BLaER1 treated with 17β-estradiol and CSF1 and Interleukin-3, amounts not matched to agents 10 nM and 100 nM (cell line): ENCODE results near the gene ARHGAP26.

Experiments
- H3K27ac ChIP-seq, 11 experiments: shearing (Covaris generic); formaldehyde crosslinking; 2 replicates each; pipeline ENCODE4 v1.8.1; 2022
- H3K27me3 ChIP-seq, 11 experiments: shearing (Covaris generic); formaldehyde crosslinking; 2 replicates each; pipeline ENCODE4 v1.8.1; 2022
- H3K36me3 ChIP-seq, 11 experiments: shearing (Covaris generic); formaldehyde crosslinking; 2 replicates each; pipeline ENCODE4 v1.8.1; 2022
- H3K4me1 ChIP-seq, 10 experiments: shearing (Covaris generic); formaldehyde crosslinking; 2 replicates each; pipeline ENCODE4 v1.8.1; 2022
- H3K4me2 ChIP-seq, 11 experiments: shearing (Covaris generic); formaldehyde crosslinking; 2 replicates each; pipeline ENCODE4 v1.8.1; 2022
- H3K4me3 ChIP-seq, 10 experiments: shearing (Covaris generic); formaldehyde crosslinking; 2 replicates each; pipeline ENCODE4 v1.8.1; 2022
- H3K9ac ChIP-seq, 11 experiments: shearing (Covaris generic); formaldehyde crosslinking; 2 replicates each; pipeline ENCODE4 v1.8.1; 2022
- H3K9me3 ChIP-seq, 11 experiments: shearing (Covaris generic); formaldehyde crosslinking; replicated peaks in 1 of 11; 2 replicates each; pipeline ENCODE4 v1.8.1; 2022
- H4K20me1 ChIP-seq, 11 experiments: shearing (Covaris generic); formaldehyde crosslinking; 2 replicates each; pipeline ENCODE4 v1.8.1; 2022
- Cebpa-rat ChIP-seq, 11 experiments: shearing (Covaris generic); IDR thresholded peaks; 2 replicates each; pipeline ENCODE4 v1.8.1; 2022

The ARHGAP26 gene

GRCh38 chr5:142834504-142834903, 64.3 kb downstream of the ARHGAP26 start:
- Histone ChIP-seq H3K9ac (no peak overlapping the region), H3K27ac (no peak overlapping the region), H3K9me3 (no peaks in the 10 kb centered on the region), H3K4me3 (no peak overlapping the region), H3K36me3 (peaks cover 0 to 23% (median 0%) of the 10 kb centered on the region in 11 experiments; a peak in 8 of 22 replicates), H4K20me1 (peaks cover 3 to 100% (median 49%) of the 10 kb centered on the region in 11 experiments; a peak in 16 of 22 replicates), H3K4me2 (no peak overlapping the region), H3K4me1 (peaks cover 0 to 87% (median 11%) of the 10 kb centered on the region in 10 experiments; a peak in 10 of 20 replicates), H3K27me3 (no peaks in the 10 kb centered on the region)
- no peak for TF ChIP-seq Cebpa-rat (IDR thresholded peaks at IDR 0.05)

- H3K9me3 ChIP-seq = no peaks in the 10 kb centered on the region
- no peak for TF ChIP-seq Cebpa-rat (IDR thresholded peaks at IDR 0.05)
- H3K4me1 ChIP-seq = peaks cover 0 to 87% (median 16%) of the 10 kb centered on the region in 10 experiments; a peak in 10 of 20 replicates
These were observed 65.4 kb downstream of the ARHGAP26 start for GRCh38 chr5:142835540-142835939.

GRCh38 chr5:142836048-142836447, 65.9 kb downstream of the ARHGAP26 start:
- peaks cover 0 to 87% (median 18%) of the 10 kb centered on the region in 10 experiments; a peak in 10 of 20 replicates for H3K4me1 ChIP-seq
- peaks cover 0 to 99% (median 34%) of the 10 kb centered on the region in 11 experiments; a peak in 16 of 22 replicates for H4K20me1 ChIP-seq
- peaks cover 0 to 23% (median 0%) of the 10 kb centered on the region in 11 experiments; a peak in 8 of 22 replicates for H3K36me3 ChIP-seq
- no peak overlapping the region for H3K4me3 ChIP-seq
- no peak for TF ChIP-seq Cebpa-rat (IDR thresholded peaks at IDR 0.05)
- no peaks in the 10 kb centered on the region for H3K27me3 ChIP-seq
- H3K4me2 ChIP-seq = peak overlapping the region in 4 of 11 experiments; percentile 19 to 98 (median 95); a peak in 7 of 22 replicates
- H3K9ac ChIP-seq = no peak overlapping the region; a peak in 1 of 22 replicates
- no peak overlapping the region for H3K27ac ChIP-seq
- no peaks in the 10 kb centered on the region for H3K9me3 ChIP-seq

More at GRCh38 chr5:142835540-142835939, 65.4 kb downstream of the ARHGAP26 start:
- Histone ChIP-seq H3K27ac (no peak overlapping the region), H4K20me1 (peaks cover 0 to 99% (median 39%) of the 10 kb centered on the region in 11 experiments; a peak in 16 of 22 replicates), H3K27me3 (no peaks in the 10 kb centered on the region), H3K9ac (no peak overlapping the region), H3K36me3 (peaks cover 0 to 23% (median 0%) of the 10 kb centered on the region in 11 experiments; a peak in 8 of 22 replicates), H3K4me2 (peak overlapping the region in 3 of 11 experiments; percentile 93 to 98 (median 97); a peak in 6 of 22 replicates), H3K4me3 (no peak overlapping the region)

GRCh38 chr5:142837081-142837725, 67.0 kb downstream of the ARHGAP26 start:
- peaks cover 0 to 99% (median 30%) of the 10 kb centered on the region in 11 experiments; a peak in 14 of 22 replicates for H4K20me1 ChIP-seq
- H3K9ac ChIP-seq = peak overlapping the region in 1 of 11 experiments; percentile 17; a peak in 1 of 22 replicates
- TF ChIP-seq Cebpa-rat (IDR thresholded peaks at IDR 0.05) = 0 out of 22 replicates have a peak, but pooled peaks of 1 of the 11 experiments have one; percentile 16
- peaks cover 0 to 87% (median 20%) of the 10 kb centered on the region in 10 experiments; a peak in 10 of 20 replicates for H3K4me1 ChIP-seq
- H3K9me3 ChIP-seq = no peaks in the 10 kb centered on the region
- peak overlapping the region in 4 of 11 experiments; percentile 5 to 69 (median 31); a peak in 6 of 22 replicates for H3K27ac ChIP-seq
- no peaks in the 10 kb centered on the region for H3K27me3 ChIP-seq
- peaks cover 0 to 23% (median 0%) of the 10 kb centered on the region in 11 experiments; a peak in 8 of 22 replicates for H3K36me3 ChIP-seq
- peak overlapping the region in 1 of 10 experiments; percentile 4; a peak in 1 of 20 replicates for H3K4me3 ChIP-seq
- H3K4me2 ChIP-seq = peak overlapping the region in 6 of 11 experiments; percentile 3 to 98 (median 77); a peak in 11 of 22 replicates

- Histone ChIP-seq H3K9ac (no peak overlapping the region), H3K27me3 (no peaks in the 10 kb centered on the region), H3K4me1 (peaks cover 0 to 98% (median 28%) of the 10 kb centered on the region in 10 experiments; a peak in 12 of 20 replicates), H3K36me3 (peaks cover 0 to 19% (median 0%) of the 10 kb centered on the region in 11 experiments; a peak in 8 of 22 replicates), H3K4me3 (no peak overlapping the region), H3K4me2 (peak overlapping the region in 3 of 11 experiments; percentile 93 to 98 (median 97); a peak in 6 of 22 replicates), H4K20me1 (peaks cover 0 to 99% (median 25%) of the 10 kb centered on the region in 11 experiments; a peak in 14 of 22 replicates), H3K9me3 (no peaks in the 10 kb centered on the region), H3K27ac (no peak overlapping the region; a peak in 1 of 22 replicates)
- TF ChIP-seq Cebpa-rat (IDR thresholded peaks at IDR 0.05) = no peak
These were observed 68.7 kb downstream of the ARHGAP26 start for GRCh38 chr5:142838845-142839244.

GRCh38 chr5:142839711-142840346, 69.7 kb downstream of the ARHGAP26 start:
- no peak overlapping the region for H3K9ac ChIP-seq
- H4K20me1 ChIP-seq = peaks cover 0 to 99% (median 23%) of the 10 kb centered on the region in 11 experiments; a peak in 13 of 22 replicates
- no peak overlapping the region for H3K4me3 ChIP-seq
- H3K36me3 ChIP-seq = peaks cover 0 to 13% (median 0%) of the 10 kb centered on the region in 11 experiments; a peak in 6 of 22 replicates
- no peaks in the 10 kb centered on the region for H3K9me3 ChIP-seq
- H3K4me2 ChIP-seq = peak overlapping the region in 5 of 11 experiments; percentile 38 to 98 (median 93); a peak in 10 of 22 replicates
- TF ChIP-seq Cebpa-rat (IDR thresholded peaks at IDR 0.05) = no peak
- H3K4me1 ChIP-seq = peaks cover 5 to 100% (median 38%) of the 10 kb centered on the region in 10 experiments
- H3K27me3 ChIP-seq = no peaks in the 10 kb centered on the region
- H3K27ac ChIP-seq = peak overlapping the region in 2 of 11 experiments; percentile 34 to 42; a peak in 2 of 22 replicates

- H3K27ac ChIP-seq = peak overlapping the region in 2 of 11 experiments; percentile 34 to 42; a peak in 2 of 22 replicates
- no peaks in the 10 kb centered on the region for H3K9me3 ChIP-seq
- H3K4me2 ChIP-seq = peak overlapping the region in 5 of 11 experiments; percentile 38 to 98 (median 93); a peak in 10 of 22 replicates
- peaks cover 13 to 100% (median 45%) of the 10 kb centered on the region in 10 experiments for H3K4me1 ChIP-seq
- H4K20me1 ChIP-seq = peaks cover 0 to 99% (median 23%) of the 10 kb centered on the region in 11 experiments; a peak in 13 of 22 replicates
- H3K9ac ChIP-seq = no peak overlapping the region
- H3K27me3 ChIP-seq = no peaks in the 10 kb centered on the region
- TF ChIP-seq Cebpa-rat (IDR thresholded peaks at IDR 0.05) = no peak
- H3K4me3 ChIP-seq = no peak overlapping the region
- H3K36me3 ChIP-seq = peaks cover 0 to 9% (median 0%) of the 10 kb centered on the region in 11 experiments; a peak in 2 of 22 replicates
These were observed 70.4 kb downstream of the ARHGAP26 start for GRCh38 chr5:142840575-142840974.

GRCh38 chr5:142841511-142842265, 71.5 kb downstream of the ARHGAP26 start:
- TF ChIP-seq Cebpa-rat (IDR thresholded peaks at IDR 0.05) = no peak
- Histone ChIP-seq H3K27ac (no peak overlapping the region), H3K4me3 (no peak overlapping the region)

More at GRCh38 chr5:142841511-142842265, 71.5 kb downstream of the ARHGAP26 start:
- Histone ChIP-seq H3K4me2 (peak overlapping the region in 5 of 11 experiments; percentile 9 to 98 (median 93); a peak in 4 of 22 replicates), H3K9ac (no peak overlapping the region), H3K9me3 (no peaks in the 10 kb centered on the region), H3K36me3 (peaks cover 0 to 9% (median 0%) of the 10 kb centered on the region in 11 experiments; a peak in 1 of 22 replicates), H3K27me3 (no peaks in the 10 kb centered on the region), H3K4me1 (peaks cover 24 to 100% (median 52%) of the 10 kb centered on the region in 10 experiments), H4K20me1 (peaks cover 0 to 99% (median 17%) of the 10 kb centered on the region in 11 experiments; a peak in 13 of 22 replicates)
